ENCODE data around the gene SLC25A28.

GRCh38 chr10:99633832-99634231 is 13.6 kb upstream of the SLC25A28 start:
- TF ChIP-seq EZH2phosphoT487 (IDR thresholded peaks at IDR 0.05; ENCODE audit: borderline replicate concordance, low read depth, low read length) (no peak), CTCF (conservative IDR thresholded peaks at IDR 0.05; ENCODE audit: low read length) (no peak)

All from OCI-LY7 (cell line).